Measurements from ENCODE around the gene SCN4A.

DNA sequence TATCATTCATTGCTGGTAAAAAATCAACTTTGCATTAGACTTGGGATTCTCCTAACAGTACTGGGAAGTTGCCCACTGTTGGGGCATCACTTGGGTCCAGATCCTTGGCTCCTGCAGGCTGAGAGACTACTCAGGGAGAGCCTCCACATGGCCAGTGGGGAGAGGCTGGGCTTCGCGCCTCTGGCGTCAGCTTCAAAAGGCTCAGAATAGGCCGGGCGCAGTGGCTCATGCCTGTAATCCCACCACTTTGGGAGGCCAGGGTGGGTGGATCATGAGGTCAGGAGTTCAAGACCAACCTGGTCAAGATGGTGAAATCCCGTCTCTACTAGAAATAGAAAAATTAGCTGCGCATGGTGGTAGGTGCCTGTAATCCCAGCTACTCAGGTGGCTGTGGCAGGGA lies 58.2 kb downstream of the SCN4A start:
- TF ChIP-seq YY1 (IDR thresholded peaks at IDR 0.05; ENCODE audit: insufficient read depth, insufficient read length): no peak
- no peak for TF ChIP-seq ZNF274 (IDR thresholded peaks at IDR 0.05; ENCODE audit: low read depth, low read length)
- no peak for TF ChIP-seq SUZ12 (IDR thresholded peaks at IDR 0.05; ENCODE audit: extremely low read depth, insufficient read depth, insufficient read length)
